Ovary (tissue), 3 donors: ENCODE results near the gene DCN.

ENCODE experiments used
- EP300 ChIP-seq: sonication (generic); formaldehyde crosslinking; IDR thresholded peaks from one replicate; pipeline ENCODE4 v1.6.1; 2017; ENCODE audit warnings: antibody characterized with exemption
- TF ChIP-seq, protein P1 (sequence below), 3 donors: fragments of 450-650 bp in 2 of 3; fragments of 200-600 bp in 1 of 3; IDR thresholded peaks; one replicate each; pipeline versions ENCODE4 v1.5.1 to v1.8.0; 2016 to 2022; ENCODE audit warnings: antibody characterized with exemption in 3 of 3, mild to moderate bottlenecking in 1 of 3
- donor health status: DM: no; HTN: no; CAD: no.

DNA sequence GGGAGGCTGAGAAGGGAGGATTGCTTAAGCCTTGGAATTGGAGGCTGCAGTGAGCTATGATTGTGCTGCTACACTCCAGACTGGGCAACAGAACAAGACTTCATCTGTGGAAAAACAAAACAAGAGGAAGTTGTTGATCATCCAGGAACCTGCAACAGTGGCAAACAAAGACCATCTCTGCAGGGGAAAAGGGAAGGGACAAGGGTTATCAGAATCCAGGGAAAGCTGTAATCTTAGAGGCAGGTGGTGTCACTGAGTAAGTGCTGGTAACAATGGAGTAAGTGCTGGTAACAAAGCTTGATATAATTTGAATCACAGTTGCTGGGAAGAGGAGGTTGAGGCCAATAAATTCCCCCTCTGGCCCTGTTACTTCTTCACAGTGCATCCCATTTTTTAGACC is 27.5 kb upstream of the DCN start:
- TF ChIP-seq, protein P1, sequence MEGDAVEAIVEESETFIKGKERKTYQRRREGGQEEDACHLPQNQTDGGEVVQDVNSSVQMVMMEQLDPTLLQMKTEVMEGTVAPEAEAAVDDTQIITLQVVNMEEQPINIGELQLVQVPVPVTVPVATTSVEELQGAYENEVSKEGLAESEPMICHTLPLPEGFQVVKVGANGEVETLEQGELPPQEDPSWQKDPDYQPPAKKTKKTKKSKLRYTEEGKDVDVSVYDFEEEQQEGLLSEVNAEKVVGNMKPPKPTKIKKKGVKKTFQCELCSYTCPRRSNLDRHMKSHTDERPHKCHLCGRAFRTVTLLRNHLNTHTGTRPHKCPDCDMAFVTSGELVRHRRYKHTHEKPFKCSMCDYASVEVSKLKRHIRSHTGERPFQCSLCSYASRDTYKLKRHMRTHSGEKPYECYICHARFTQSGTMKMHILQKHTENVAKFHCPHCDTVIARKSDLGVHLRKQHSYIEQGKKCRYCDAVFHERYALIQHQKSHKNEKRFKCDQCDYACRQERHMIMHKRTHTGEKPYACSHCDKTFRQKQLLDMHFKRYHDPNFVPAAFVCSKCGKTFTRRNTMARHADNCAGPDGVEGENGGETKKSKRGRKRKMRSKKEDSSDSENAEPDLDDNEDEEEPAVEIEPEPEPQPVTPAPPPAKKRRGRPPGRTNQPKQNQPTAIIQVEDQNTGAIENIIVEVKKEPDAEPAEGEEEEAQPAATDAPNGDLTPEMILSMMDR (IDR thresholded peaks at IDR 0.05): no peak
- TF ChIP-seq EP300: no peak
